IMR-90 (cell line): ENCODE measurements around the gene ZCCHC24. TPM values are rescaled to one million over a fixed set of nuclear protein-coding genes. Genes with fewer than 3 reads are reported as not detected.

ENCODE experiments used
- ATAC-seq: fragments of 200-7000 bp; cut with Tn5 transposase; 2 replicates; pipeline ENCODE4 v1.9.1; 2020; ENCODE audit warnings: low read depth, mild to moderate bottlenecking, moderate library complexity
- BruUV-seq: library from RNA; stranded (reverse); fragments of 400-500 nt; replicated peaks from 2 replicates; lab custom pipeline; 2021; lab: Mats Ljungman, UMichigan
- CTCF ChIA-PET: fragments of 300-600 bp; formaldehyde crosslinking; extraction: SDS; loops from one replicate; lab custom pipeline; 2021; ENCODE audit warnings: antibody characterized with exemption; lab: Yijun Ruan, JAX
- POLR2A ChIA-PET: fragments of 300-600 bp; sonication (Branson Sonifier 250); formaldehyde crosslinking; loops from one replicate; lab custom pipeline; 2022; ENCODE audit warnings: antibody characterized with exemption; ENCODE audit not compliant: unreplicated experiment; lab: Charles Lee
- DNase-seq: peaks from one replicate; pipeline ENCODE4 v3.0.0; 2013
- H2AFZ ChIP-seq: replicated peaks from 2 replicates; pipeline ENCODE3; 2013; ENCODE audit warnings: low read length, mild to moderate bottlenecking; ENCODE audit not compliant: poor library complexity
- H2AK5ac ChIP-seq: 2 replicates; pipeline ENCODE4 v1.6.1; 2013; ENCODE audit warnings: low read depth, low read length, inconsistent platforms
- H2AK9ac ChIP-seq: replicated peaks from 2 replicates; pipeline ENCODE3; 2013; ENCODE audit warnings: mild to moderate bottlenecking, low read depth, low read length, moderate library complexity; ENCODE audit not compliant: poor library complexity
- H2BK120ac ChIP-seq: 2 replicates; pipeline ENCODE4 v1.6.1; 2013; ENCODE audit warnings: low read depth, low read length, inconsistent platforms
- H2BK15ac ChIP-seq: 3 replicates; pipeline ENCODE4 v1.6.1; 2013; ENCODE audit warnings: low read depth, low read length, inconsistent platforms
- H2BK20ac ChIP-seq: 2 replicates; pipeline ENCODE4 v1.6.1; 2013; ENCODE audit warnings: low read depth, mild to moderate bottlenecking, inconsistent platforms, low read length, moderate library complexity
- H2BK5ac ChIP-seq: 2 replicates; pipeline ENCODE4 v1.6.1; 2013; ENCODE audit warnings: mild to moderate bottlenecking, low read depth, low read length, inconsistent platforms; ENCODE audit not compliant: poor library complexity, severe bottlenecking
- H3K14ac ChIP-seq: replicated peaks from 2 replicates; pipeline ENCODE4 v1.6.1; 2013; ENCODE audit warnings: low read depth, low read length, inconsistent platforms
- H3K18ac ChIP-seq: 2 replicates; pipeline ENCODE4 v1.6.1; 2013; ENCODE audit warnings: low read depth, low read length, control low read depth
- H3K23ac ChIP-seq: 2 replicates; pipeline ENCODE4 v1.6.1; 2013; ENCODE audit warnings: low read depth, low read length, inconsistent platforms
- H3K27ac ChIP-seq: 2 replicates; pipeline ENCODE4 v1.5.1; 2013; ENCODE audit warnings: mild to moderate bottlenecking, control low read depth, low read length; ENCODE audit not compliant: insufficient read depth
- H3K27me3 ChIP-seq: 2 replicates; pipeline ENCODE4 v1.6.1; 2013; ENCODE audit warnings: low read length; ENCODE audit not compliant: control insufficient read depth, insufficient read depth
- H3K36me3 ChIP-seq: 2 replicates; pipeline ENCODE4 v1.6.1; 2013; ENCODE audit warnings: low read length, mixed read lengths; ENCODE audit not compliant: control insufficient read depth, insufficient read depth
- H3K4ac ChIP-seq: 2 replicates; pipeline ENCODE4 v1.6.1; 2013; ENCODE audit warnings: low read depth, low read length, inconsistent platforms
- H3K4me1 ChIP-seq: 2 replicates; pipeline ENCODE4 v1.6.1; 2013; ENCODE audit warnings: low read length, mixed read lengths; ENCODE audit not compliant: control insufficient read depth, insufficient read depth
- H3K4me2 ChIP-seq: 2 replicates; pipeline ENCODE4 v1.6.1; 2013; ENCODE audit warnings: low read depth, mild to moderate bottlenecking, control low read depth, low read length, moderate library complexity
- H3K4me3 ChIP-seq: 2 replicates; pipeline ENCODE4 v1.5.1; 2013; ENCODE audit warnings: low read depth, mild to moderate bottlenecking, control low read depth, low read length, moderate library complexity; ENCODE audit not compliant: insufficient read depth
- H3K56ac ChIP-seq: 2 replicates; pipeline ENCODE4 v1.6.1; 2013; ENCODE audit warnings: low read length, inconsistent platforms; ENCODE audit not compliant: insufficient read depth; ENCODE audit errors: extremely low read depth
- H3K79me1 ChIP-seq, 2 experiments: 2 replicates each; pipeline ENCODE4 v1.6.1; 2013; ENCODE audit warnings: low read length in 2 of 2, inconsistent platforms in 1 of 2, low read depth in 1 of 2
- H3K9ac ChIP-seq: 2 replicates; pipeline ENCODE4 v1.6.1; 2013; ENCODE audit warnings: low read depth, low read length, control low read depth
- H3K9me1 ChIP-seq: 2 replicates; pipeline ENCODE4 v1.6.1; 2013; ENCODE audit warnings: low read length, inconsistent platforms; ENCODE audit not compliant: insufficient read depth
- H3K9me3 ChIP-seq: 2 replicates; pipeline ENCODE4 v1.6.1; 2013; ENCODE audit warnings: low read length; ENCODE audit not compliant: control insufficient read depth, insufficient read depth
- H4K20me1 ChIP-seq: 2 replicates; pipeline ENCODE4 v1.6.1; 2013; ENCODE audit warnings: low read length, inconsistent platforms; ENCODE audit not compliant: insufficient read depth
- H4K5ac ChIP-seq: 2 replicates; pipeline ENCODE4 v1.6.1; 2013; ENCODE audit warnings: mild to moderate bottlenecking, low read depth, low read length, control low read depth
- H4K8ac ChIP-seq, 2 experiments: 2 replicates each; pipeline ENCODE4 v1.6.1; 2013; ENCODE audit warnings: low read depth in 2 of 2, low read length in 2 of 2, control low read depth in 1 of 2, inconsistent platforms in 1 of 2
- H4K91ac ChIP-seq: 2 replicates; pipeline ENCODE4 v1.6.1; 2013; ENCODE audit warnings: low read depth, low read length, inconsistent platforms; ENCODE audit not compliant: insufficient read depth
- CEBPB ChIP-seq: IDR thresholded peaks from 2 replicates; pipeline ENCODE4 v1.6.1; 2012; ENCODE audit warnings: low read depth, low read length, improper control_type of control experiment
- CHD1 ChIP-seq: IDR thresholded peaks from 2 replicates; pipeline ENCODE4 v1.6.1; 2012; ENCODE audit warnings: low read depth, low read length, improper control_type of control experiment
- ELK1 ChIP-seq: fragments of 150-350 bp; IDR thresholded peaks from 2 replicates; pipeline ENCODE4 v1.6.1; 2016; ENCODE audit warnings: low read depth, mild to moderate bottlenecking, low read length, moderate library complexity, borderline replicate concordance
- MAFK ChIP-seq: IDR thresholded peaks from 2 replicates; pipeline ENCODE4 v1.6.1; 2012; ENCODE audit warnings: low read depth, low read length, improper control_type of control experiment
- MXI1 ChIP-seq: IDR thresholded peaks from 2 replicates; pipeline ENCODE4 v1.6.1; 2012; ENCODE audit warnings: low read depth, mild to moderate bottlenecking, low read length, moderate library complexity, borderline replicate concordance
- RFX5 ChIP-seq: IDR thresholded peaks from 2 replicates; pipeline ENCODE4 v1.8.0; 2012; ENCODE audit warnings: low read depth, mild to moderate bottlenecking, low read length, moderate library complexity
- WGBS, 2 experiments: methylation state at CpG; one replicate each; pipeline versions ENCODE4 v1.1.5 to v1.1.7; 2013; ENCODE audit warnings: missing lambda C conversion rate in 2 of 2; ENCODE audit not compliant: insufficient read length in 1 of 2; ENCODE audit errors: extremely low coverage in 2 of 2; 5-methylcytosine and 5-hydroxymethylcytosine counted together
- dilution Hi-C: fragments of 300-500 bp; cut with HindIII; formaldehyde crosslinking; loops from one replicate; pipeline ENCODE4 v1.14.3; 2018; ENCODE audit warnings: low sequenced_read_pairs; ENCODE audit not compliant: unreplicated experiment
- in situ Hi-C: fragments of 300-500 bp; cut with MboI; formaldehyde crosslinking; loops from 3 replicates; pipeline ENCODE4 v1.14.3; 2019; ENCODE audit warnings: low sequenced_read_pairs, inconsistent platforms, mixed read lengths
- intact Hi-C: fragments of 100-400 bp; cut with micrococcal nuclease; formaldehyde crosslinking; loops from 2 replicates; pipeline ENCODE4 v1.10.0; 2022
- polyA plus RNA-seq, 3 experiments: library from polyadenylated mRNA; depleted of rRNA; stranded (reverse); fragments of >200 nt; gene quantifications; 2 replicates each; pipeline ENCODE4 v1.2.3, GENCODE V29; 2012; ENCODE audit warnings: low replicate concordance in 1 of 3
- total RNA-seq: library from RNA; depleted of rRNA; stranded (reverse); fragments of >200 nt; gene quantifications from 2 replicates; pipeline ENCODE4 v1.2.3, GENCODE V29; 2012

Gene ZCCHC24
- total and polyA plus RNA-seq, 2 of the 4 experiments (the other 2 are of a cell fraction) = 15.1 to 25.9 TPM

DNA sequence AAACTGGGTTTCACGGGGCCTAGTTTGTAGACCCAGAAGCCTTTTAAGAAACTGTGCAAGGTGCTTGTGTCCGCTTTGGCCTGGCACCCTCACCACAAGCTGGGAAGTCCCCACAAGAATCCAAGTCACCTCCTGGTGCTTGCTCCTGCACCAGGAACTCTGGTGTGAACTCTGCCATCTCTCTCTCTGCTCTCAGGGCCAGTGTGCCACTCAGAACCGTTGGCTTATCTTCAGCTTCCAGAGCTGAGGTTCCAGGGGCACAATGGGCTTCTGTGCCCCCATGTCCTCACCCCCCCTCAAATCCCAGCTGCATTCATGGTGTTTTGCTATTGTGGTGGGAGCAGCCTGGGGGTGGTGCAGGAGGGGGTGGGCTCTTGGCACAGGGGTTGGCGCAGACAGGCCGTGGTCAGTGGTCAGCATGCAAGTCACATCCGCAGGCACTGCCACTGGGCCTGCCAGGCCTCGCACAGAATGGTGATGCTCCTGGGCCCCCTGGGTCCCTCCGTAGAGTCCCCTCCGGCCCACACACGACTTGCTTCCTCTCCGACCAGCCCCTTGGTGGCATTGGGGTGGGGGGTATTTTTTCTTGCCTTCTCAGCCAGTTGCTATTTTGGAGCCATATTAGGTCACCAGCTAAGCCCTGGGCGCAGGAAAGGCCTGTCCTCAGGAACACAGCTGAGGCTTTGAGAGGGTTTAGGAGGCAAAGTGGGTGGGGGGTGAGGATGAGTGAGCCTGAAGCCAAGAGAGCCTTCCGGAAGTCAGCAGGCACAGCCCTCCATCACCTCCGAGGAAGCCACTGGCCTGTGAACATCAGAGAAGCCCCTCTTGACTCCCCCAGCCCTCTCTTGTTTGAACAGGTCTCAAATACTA lies 3.0 kb downstream of the ZCCHC24 start:
- ChIA-PET POLR2A (no interaction called here), CTCF (interaction anchor here (1.7 kb wide), 1 partner anchor 18 kb away, joined by 4 read pairs; no protein-coding TSS in a partner anchor)
- DNase-seq (no peak), ATAC-seq (no peak)
- Histone ChIP-seq H3K79me1 (peaks cover 35 to 79% of the 10 kb centered on the region in 2 experiments), H4K91ac (no peak overlapping the region; the same call in 1 of the 2 replicates), H3K56ac (no peak overlapping the region), H3K4ac (0 out of 2 replicates have a peak overlapping the region, but pooled peaks have one; percentile 32), H3K4me3 (no peak overlapping the region), H4K5ac (no peak overlapping the region), H3K9me3 (no peaks in the 10 kb centered on the region), H2BK120ac (no peak overlapping the region), H3K4me2 (peak overlapping the region; percentile 93; the same call in 1 of the 2 replicates), H3K36me3 (peaks cover 28% of the 10 kb centered on the region), H3K9me1 (peaks cover 38% of the 10 kb centered on the region), H4K8ac (no peak overlapping the region), H3K9ac (peak overlapping the region; percentile 89; the same call in 1 of the 2 replicates), H3K27ac (no peak overlapping the region), H3K14ac (no peak overlapping the region; the same call in 1 of the 2 replicates), H3K18ac (no peak overlapping the region), H2AFZ (peak overlapping the region; percentile 24), H2BK5ac (no peak overlapping the region), H2BK15ac (no peak overlapping the region), H4K20me1 (peaks cover 71% of the 10 kb centered on the region), H2BK20ac (no peak overlapping the region), H2AK5ac (peak overlapping the region; percentile 44), H2AK9ac (no peak overlapping the region), H3K4me1 (peaks cover 38% of the 10 kb centered on the region), H3K23ac (peak overlapping the region; percentile 77; the same call in 1 of the 2 replicates), H3K27me3 (no peaks in the 10 kb centered on the region)
- no TSS peak for BruUV-seq
- in situ Hi-C loops (no loop called here), intact Hi-C loops (no loop called here), dilution Hi-C loops (no loop called here)
- 100% methylated on average over 3 of the region's 14 CpGs; no CpG with 5 or more reads in 1 of the 2 experiments for WGBS, 2 experiments
- TF ChIP-seq RFX5 = no peak
- no peak for TF ChIP-seq MXI1
- TF ChIP-seq ELK1 = no peak
- no peak for TF ChIP-seq CHD1
- no peak for TF ChIP-seq CEBPB
- TF ChIP-seq MAFK = no peak
